A549 (cell line): ENCODE data around the gene GZMM.

Source experiments
- JUN ChIP-seq, 2 experiments: fragments of >200 bp; sonication (Bioruptor Twin); formaldehyde crosslinking; IDR thresholded peaks; 2 replicates in 1 of 2; 3 replicates in 1 of 2; pipeline ENCODE4 v1.6.1; 2016 to 2017
- POLR2A ChIP-seq: IDR thresholded peaks from 2 replicates; pipeline ENCODE4 v1.6.1; 2012; ENCODE audit warnings: mild to moderate bottlenecking, low read length
- RAD21 ChIP-seq, 2 experiments: fragments of >200 bp in 1 of 2; sonication (Bioruptor Twin) in 1 of 2; formaldehyde crosslinking in 1 of 2; IDR thresholded peaks in 1 of 2; conservative IDR thresholded peaks in 1 of 2; 2 replicates in 1 of 2; 3 replicates in 1 of 2; pipeline ENCODE4 v1.6.1; 2012 to 2018; ENCODE audit warnings: inconsistent platforms in 1 of 2
- RFX5 ChIP-seq: fragments of 450-650 bp; IDR thresholded peaks from 2 replicates; pipeline ENCODE4 v1.7.1; 2014; ENCODE audit warnings: antibody characterized with exemption, mild to moderate bottlenecking, moderate library complexity
- ZFP36 ChIP-seq: fragments of 450-650 bp; IDR thresholded peaks from 2 replicates; pipeline ENCODE4 v1.6.1; 2014; ENCODE audit warnings: borderline replicate concordance; ENCODE audit not compliant: partially characterized antibody
- TF ChIP-seq, protein P1 (sequence below): fragments of >200 bp; sonication (Bioruptor Twin); formaldehyde crosslinking; IDR thresholded peaks from 3 replicates; pipeline ENCODE4 v1.5.1; 2016
- TF ChIP-seq, protein P2 (sequence below): IDR thresholded peaks from 2 replicates; pipeline ENCODE4 v1.6.1; 2012
- TF ChIP-seq, protein P3 (sequence below): fragments of >200 bp; sonication (Bioruptor Twin); formaldehyde crosslinking; IDR thresholded peaks from 3 replicates; pipeline ENCODE4 v1.6.1; 2016

DNA sequence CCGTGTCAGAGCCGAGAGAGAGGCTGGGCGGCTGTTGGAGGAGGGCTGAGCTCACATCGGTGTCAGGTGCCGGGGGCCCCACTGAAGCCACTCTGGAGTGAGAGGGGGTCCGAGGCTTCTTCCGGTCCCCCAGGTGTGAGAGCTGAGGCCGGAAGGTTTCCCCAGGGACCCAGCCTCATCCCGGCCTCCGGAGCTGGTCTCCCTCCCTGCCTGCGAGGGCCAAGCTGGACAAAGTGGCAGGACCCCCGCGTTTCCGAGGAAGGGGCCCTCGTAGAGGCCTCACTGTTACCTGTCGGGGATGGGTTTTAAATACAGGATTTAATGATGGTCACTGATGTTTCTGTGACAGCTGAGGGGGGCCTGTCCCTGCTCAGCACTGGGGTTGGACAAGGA lies 52.4 kb downstream of the GZMM start:
- TF ChIP-seq RAD21 (conservative IDR thresholded peaks at IDR 0.05 in 1 of 2, IDR thresholded peaks at IDR 0.05 in 1 of 2) (no peak), JUN (IDR thresholded peaks at IDR 0.05) (no peak), ZFP36 (no peak), POLR2A (no peak), RFX5 (no peak)
- TF ChIP-seq, protein P1, sequence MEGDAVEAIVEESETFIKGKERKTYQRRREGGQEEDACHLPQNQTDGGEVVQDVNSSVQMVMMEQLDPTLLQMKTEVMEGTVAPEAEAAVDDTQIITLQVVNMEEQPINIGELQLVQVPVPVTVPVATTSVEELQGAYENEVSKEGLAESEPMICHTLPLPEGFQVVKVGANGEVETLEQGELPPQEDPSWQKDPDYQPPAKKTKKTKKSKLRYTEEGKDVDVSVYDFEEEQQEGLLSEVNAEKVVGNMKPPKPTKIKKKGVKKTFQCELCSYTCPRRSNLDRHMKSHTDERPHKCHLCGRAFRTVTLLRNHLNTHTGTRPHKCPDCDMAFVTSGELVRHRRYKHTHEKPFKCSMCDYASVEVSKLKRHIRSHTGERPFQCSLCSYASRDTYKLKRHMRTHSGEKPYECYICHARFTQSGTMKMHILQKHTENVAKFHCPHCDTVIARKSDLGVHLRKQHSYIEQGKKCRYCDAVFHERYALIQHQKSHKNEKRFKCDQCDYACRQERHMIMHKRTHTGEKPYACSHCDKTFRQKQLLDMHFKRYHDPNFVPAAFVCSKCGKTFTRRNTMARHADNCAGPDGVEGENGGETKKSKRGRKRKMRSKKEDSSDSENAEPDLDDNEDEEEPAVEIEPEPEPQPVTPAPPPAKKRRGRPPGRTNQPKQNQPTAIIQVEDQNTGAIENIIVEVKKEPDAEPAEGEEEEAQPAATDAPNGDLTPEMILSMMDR, result no peak
- TF ChIP-seq, protein P2, sequence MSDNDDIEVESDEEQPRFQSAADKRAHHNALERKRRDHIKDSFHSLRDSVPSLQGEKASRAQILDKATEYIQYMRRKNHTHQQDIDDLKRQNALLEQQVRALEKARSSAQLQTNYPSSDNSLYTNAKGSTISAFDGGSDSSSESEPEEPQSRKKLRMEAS, result no peak
- TF ChIP-seq, protein P3, sequence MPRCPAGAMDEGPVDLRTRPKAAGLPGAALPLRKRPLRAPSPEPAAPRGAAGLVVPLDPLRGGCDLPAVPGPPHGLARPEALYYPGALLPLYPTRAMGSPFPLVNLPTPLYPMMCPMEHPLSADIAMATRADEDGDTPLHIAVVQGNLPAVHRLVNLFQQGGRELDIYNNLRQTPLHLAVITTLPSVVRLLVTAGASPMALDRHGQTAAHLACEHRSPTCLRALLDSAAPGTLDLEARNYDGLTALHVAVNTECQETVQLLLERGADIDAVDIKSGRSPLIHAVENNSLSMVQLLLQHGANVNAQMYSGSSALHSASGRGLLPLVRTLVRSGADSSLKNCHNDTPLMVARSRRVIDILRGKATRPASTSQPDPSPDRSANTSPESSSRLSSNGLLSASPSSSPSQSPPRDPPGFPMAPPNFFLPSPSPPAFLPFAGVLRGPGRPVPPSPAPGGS, result no peak
